ENCODE results near the gene LRIG3. TPM values are rescaled to one million over a fixed set of nuclear protein-coding genes. Genes with fewer than 3 reads are reported as not detected.
"Not testable (repeated sequence)": the region's sequence is repeated elsewhere in the genome, so short reads cannot be mapped to it uniquely, and the experiment has no call there.

Gene LRIG3
- total RNA-seq, 4 donors from 2014 or later: 163 to 222 (median 193) TPM

DNA sequence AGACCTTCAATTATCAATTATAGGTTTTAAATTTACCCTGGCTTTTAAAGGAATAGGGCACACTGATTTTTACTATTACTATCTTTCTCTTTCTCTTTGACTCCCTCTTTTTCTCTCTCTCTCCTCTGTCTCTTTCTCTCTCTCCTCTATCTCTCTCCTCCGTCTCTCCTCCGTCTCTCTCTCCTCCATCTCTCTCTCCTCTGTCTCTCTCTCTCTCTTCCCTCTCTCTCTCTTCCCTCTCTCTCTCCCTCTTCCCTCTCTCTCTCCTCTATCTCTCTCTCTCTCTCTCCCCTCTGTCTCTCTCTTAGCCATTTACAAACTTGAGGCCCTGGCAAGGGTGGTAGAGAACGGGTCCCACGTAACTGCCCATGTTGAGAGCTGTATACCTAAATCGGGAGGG, 62.3 kb downstream of the LRIG3 start:
- no peaks in the 10 kb centered on the region for H3K27me3 ChIP-seq
- no peaks in the 10 kb centered on the region for H3K9me3 ChIP-seq
- no peak overlapping the region for H3K27ac ChIP-seq
- DNase-seq: no peak
- WGBS, 2 donors: 96 to 98% methylated on average over 5 of the region's 5 CpGs
- no peaks in the 10 kb centered on the region for H3K4me1 ChIP-seq
- no peak overlapping the region for H3K4me3 ChIP-seq (replicated peaks in 1 of 3)
- TF ChIP-seq, protein P1, sequence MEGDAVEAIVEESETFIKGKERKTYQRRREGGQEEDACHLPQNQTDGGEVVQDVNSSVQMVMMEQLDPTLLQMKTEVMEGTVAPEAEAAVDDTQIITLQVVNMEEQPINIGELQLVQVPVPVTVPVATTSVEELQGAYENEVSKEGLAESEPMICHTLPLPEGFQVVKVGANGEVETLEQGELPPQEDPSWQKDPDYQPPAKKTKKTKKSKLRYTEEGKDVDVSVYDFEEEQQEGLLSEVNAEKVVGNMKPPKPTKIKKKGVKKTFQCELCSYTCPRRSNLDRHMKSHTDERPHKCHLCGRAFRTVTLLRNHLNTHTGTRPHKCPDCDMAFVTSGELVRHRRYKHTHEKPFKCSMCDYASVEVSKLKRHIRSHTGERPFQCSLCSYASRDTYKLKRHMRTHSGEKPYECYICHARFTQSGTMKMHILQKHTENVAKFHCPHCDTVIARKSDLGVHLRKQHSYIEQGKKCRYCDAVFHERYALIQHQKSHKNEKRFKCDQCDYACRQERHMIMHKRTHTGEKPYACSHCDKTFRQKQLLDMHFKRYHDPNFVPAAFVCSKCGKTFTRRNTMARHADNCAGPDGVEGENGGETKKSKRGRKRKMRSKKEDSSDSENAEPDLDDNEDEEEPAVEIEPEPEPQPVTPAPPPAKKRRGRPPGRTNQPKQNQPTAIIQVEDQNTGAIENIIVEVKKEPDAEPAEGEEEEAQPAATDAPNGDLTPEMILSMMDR (IDR thresholded peaks at IDR 0.05): no peak
- TF ChIP-seq POLR2A (IDR thresholded peaks at IDR 0.05): no peak
- H3K36me3 ChIP-seq: no peaks in the 10 kb centered on the region
- intact Hi-C loops (cut with DNase I): no loop called here

DNA sequence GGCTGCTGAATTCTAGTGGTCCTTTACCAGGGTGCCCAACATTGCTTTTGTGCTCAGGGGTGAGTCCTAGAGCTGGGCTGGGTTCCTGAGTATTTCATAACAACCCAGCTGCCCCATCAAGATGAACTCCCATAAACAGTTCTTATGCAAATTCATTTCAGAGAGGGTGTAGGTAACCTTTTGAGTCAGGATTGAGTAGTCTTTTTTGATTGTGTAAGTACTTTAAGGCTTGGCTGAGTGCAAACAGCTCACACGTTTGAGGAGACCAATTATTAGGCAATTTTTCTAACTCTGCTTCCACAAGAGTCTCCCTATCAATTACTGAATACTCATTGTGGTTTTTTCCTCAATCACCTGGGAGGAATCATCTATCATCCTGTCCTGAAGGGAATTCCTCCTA, 63.1 kb downstream of the LRIG3 start:
- H3K4me3 ChIP-seq (replicated peaks in 1 of 3); H3K4me1 ChIP-seq; H3K9me3 ChIP-seq; H3K27me3 ChIP-seq; H3K36me3 ChIP-seq; H3K27ac ChIP-seq; DNase-seq; intact Hi-C loops (cut with DNase I): not testable (repeated sequence)
- 23 to 28% methylated on average over 1 of the region's 1 CpG for WGBS, 2 donors

DNA sequence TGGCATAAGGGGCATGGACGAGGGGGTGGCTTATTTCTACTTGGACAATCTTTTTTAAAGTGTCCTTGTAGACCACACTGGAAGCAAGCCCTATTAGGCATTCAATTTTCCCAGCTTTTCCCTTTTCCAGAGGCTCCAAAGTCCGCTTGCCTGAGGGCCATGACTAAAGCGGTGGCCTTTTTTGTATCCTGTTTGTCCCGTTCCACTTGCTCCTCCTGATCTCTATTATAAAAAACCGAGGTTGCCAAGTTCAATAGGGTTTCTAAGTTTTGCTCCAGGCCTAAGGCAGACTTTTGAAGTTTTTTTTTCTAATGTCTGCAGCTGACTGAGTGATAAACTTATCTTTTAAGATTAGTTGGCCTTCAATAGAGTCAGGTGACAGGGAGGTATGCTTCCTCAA, 64.7 kb downstream of the LRIG3 start:
- H3K36me3 ChIP-seq; intact Hi-C loops (cut with DNase I): not testable (repeated sequence)
- WGBS, 2 donors: 88 to 95% methylated on average over 5 of the region's 5 CpGs

DNA sequence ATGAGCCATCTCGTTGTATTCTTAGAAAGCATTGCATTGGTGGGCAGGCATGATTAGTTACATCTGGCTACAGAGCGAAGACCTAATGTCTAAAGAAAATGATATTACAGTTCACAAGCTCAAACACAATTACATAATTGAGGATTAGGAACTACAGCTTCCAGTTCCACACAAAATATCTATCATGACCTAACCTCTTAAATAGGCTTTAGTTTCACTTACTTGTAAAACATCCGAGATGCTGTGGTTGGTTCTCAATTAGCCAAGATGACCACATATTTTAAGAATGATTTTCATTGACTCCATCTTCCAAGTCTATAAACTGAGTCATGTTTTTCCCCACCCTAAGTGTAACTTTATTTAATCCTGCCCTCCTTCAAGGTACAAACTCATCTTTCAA, 69.5 kb downstream of the LRIG3 start:
- TF ChIP-seq POLR2A (IDR thresholded peaks at IDR 0.05): no peak
- TF ChIP-seq, protein P1 (IDR thresholded peaks at IDR 0.05): no peak
- Histone ChIP-seq H3K4me1 (no peaks in the 10 kb centered on the region), H3K36me3 (no peaks in the 10 kb centered on the region), H3K4me3 (replicated peaks in 1 of 3) (no peak overlapping the region), H3K27ac (no peak overlapping the region), H3K9me3 (no peaks in the 10 kb centered on the region), H3K27me3 (no peaks in the 10 kb centered on the region)
- 88 to 97% methylated on average over 3 of the region's 3 CpGs for WGBS, 2 donors
- intact Hi-C loops (cut with DNase I): no loop called here
- DNase-seq: no peak

More for the DNA sequence above, 64.7 kb downstream of the LRIG3 start:
- not testable (repeated sequence) for H3K4me1 ChIP-seq; H3K4me3 ChIP-seq (replicated peaks in 1 of 3); H3K27ac ChIP-seq; H3K9me3 ChIP-seq; DNase-seq; H3K27me3 ChIP-seq

DNA sequence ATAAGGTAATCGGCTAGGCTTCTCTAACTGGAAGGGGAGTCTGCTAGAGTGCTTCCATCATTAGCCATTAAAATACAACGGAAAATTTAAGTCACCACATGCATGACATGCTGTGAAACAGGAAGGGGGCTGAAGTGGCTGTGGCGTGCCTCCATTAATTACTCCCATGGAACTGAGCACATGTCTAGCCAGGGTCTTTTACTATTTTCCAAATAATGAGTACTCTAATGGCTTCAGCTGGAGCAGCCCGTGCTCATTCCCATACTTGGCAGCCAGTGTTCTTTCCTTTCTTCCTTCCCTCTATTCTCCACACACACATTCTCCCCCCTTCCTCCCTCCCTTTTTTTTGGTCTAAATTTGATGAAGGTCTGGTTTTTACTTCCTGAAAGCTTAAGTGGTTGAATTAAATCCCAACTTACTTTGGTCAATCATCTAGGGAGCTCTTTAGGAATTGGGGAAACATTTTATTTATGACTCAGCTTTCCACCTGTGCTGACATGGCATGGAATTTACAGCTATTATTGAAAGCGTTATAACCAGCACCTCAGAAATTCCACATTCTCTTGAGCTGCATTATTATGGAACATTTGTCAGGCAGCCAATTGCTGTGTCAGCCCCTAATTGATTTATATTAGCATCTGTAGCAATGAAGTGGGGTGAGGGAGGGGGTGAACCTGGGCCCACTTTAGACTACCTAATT, 72.3 kb downstream of the LRIG3 start:
- Histone ChIP-seq H3K27me3 (no peaks in the 10 kb centered on the region), H3K36me3 (no peaks in the 10 kb centered on the region), H3K4me3 (replicated peaks in 1 of 3) (no peak overlapping the region), H3K27ac (no peak overlapping the region), H3K9me3 (no peaks in the 10 kb centered on the region), H3K4me1 (no peaks in the 10 kb centered on the region)
- intact Hi-C loops (cut with DNase I): no loop called here
- no peak for DNase-seq
- WGBS, 2 donors: 64 to 70% methylated on average over 5 of the region's 5 CpGs
- TF ChIP-seq, protein P1 (IDR thresholded peaks at IDR 0.05): no peak
- no peak for TF ChIP-seq POLR2A (IDR thresholded peaks at IDR 0.05)

DNA sequence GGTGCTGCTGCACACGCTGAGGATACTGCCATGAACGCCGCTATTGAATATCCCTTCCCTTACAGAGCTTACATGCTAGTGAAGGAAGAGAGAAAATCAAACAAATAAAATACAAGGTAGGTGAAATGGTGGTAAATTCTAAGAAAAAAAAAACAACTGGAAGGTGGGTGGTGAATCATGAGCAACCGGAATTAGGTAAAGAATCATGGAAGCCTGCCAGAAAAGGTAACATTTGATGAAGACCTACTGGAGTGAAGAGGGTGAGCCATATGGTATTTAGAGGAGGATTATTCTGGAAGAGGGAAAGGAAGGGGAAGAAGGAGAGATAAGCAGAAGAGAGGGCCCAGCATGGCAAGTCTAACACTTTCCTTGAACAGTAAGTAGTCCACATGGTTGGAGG, 76.1 kb downstream of the LRIG3 start:
- DNase-seq: no peak
- intact Hi-C loops (cut with DNase I): no loop called here
- WGBS, 2 donors: 95 to 97% methylated on average over 4 of the region's 4 CpGs
- Histone ChIP-seq H3K9me3 (no peaks in the 10 kb centered on the region), H3K4me1 (peaks cover 4 to 13% of the 10 kb centered on the region in 2 donors), H3K27me3 (no peaks in the 10 kb centered on the region), H3K27ac (no peak overlapping the region), H3K4me3 (replicated peaks in 1 of 3) (no peak overlapping the region), H3K36me3 (no peaks in the 10 kb centered on the region)
- TF ChIP-seq, protein P1 (IDR thresholded peaks at IDR 0.05): no peak
- no peak for TF ChIP-seq POLR2A (IDR thresholded peaks at IDR 0.05)

Data from thyroid gland (tissue), 4 donors.